H1 (cell line): ENCODE data around the gene NECTIN1. TPM values are rescaled to one million over a fixed set of nuclear protein-coding genes. Genes with fewer than 3 reads are reported as not detected.

Experiments
- RFX5 ChIP-seq: IDR thresholded peaks from 2 replicates; pipeline ENCODE4 v1.6.1; 2011; ENCODE audit warnings: low read depth, low read length, improper control_type of control experiment, borderline replicate concordance
- SRF ChIP-seq: IDR thresholded peaks from 2 replicates; pipeline ENCODE4 v1.6.1; 2011; ENCODE audit warnings: mild to moderate bottlenecking, low read depth, low read length, moderate library complexity
- TEAD4 ChIP-seq: IDR thresholded peaks from 2 replicates; pipeline ENCODE4 v1.6.1; 2012; ENCODE audit warnings: low read depth, low read length, inconsistent platforms, mixed read lengths
- polyA plus RNA-seq, 7 experiments: library from polyadenylated mRNA; depleted of rRNA in 3 of 7; stranded (reverse) in 5 of 7; unstranded in 2 of 7; fragments of >200 nt in 5 of 7; fragments of 200-250 nt in 2 of 7; gene quantifications; 1 replicate in 5 of 7; 2 replicates in 1 of 7; 4 replicates in 1 of 7; pipeline versions ENCODE4 v1.2.1 to v1.2.3, GENCODE V29; 2011 to 2013; ENCODE audit warnings: missing spikeins in 2 of 7, mixed read lengths in 2 of 7
- total RNA-seq: library from RNA; stranded (reverse); fragmentation: NEBNext Ultra II Directional; extraction: Animal tissue kit (Norgen Biotek cat#: 25700); gene quantifications from 2 replicates; pipeline ENCODE4 v1.2.1, GENCODE V29; 2021

The NECTIN1 gene
- total and polyA plus RNA-seq, 2 of the 8 experiments (the other 6 are each of a cell fraction or from before 2014, with no cell fraction given) = 43.2 to 97.7 TPM

- TF ChIP-seq SRF (no peak), RFX5 (no peak), TEAD4 (no peak)
Observed at GRCh38 chr11:119666463-119667131, 62.4 kb downstream of the NECTIN1 start (continued).
